Heart left ventricle (tissue), 16 donors: ENCODE data around the gene RNASE8. TPM values are rescaled to one million over a fixed set of nuclear protein-coding genes. Genes with fewer than 3 reads are reported as not detected.

Source experiments
- ATAC-seq, 4 donors: fragments of 200-7000 bp; cut with Tn5 transposase; one replicate each; pipeline ENCODE4 v1.9.1; 2020 to 2022; ENCODE audit warnings: moderate library complexity in 4 of 4, mild to moderate bottlenecking in 3 of 4, moderate number of reproducible peaks in 1 of 4
- DNase-seq, 5 donors: peaks; one replicate each; pipeline ENCODE4 v3.0.0-alpha.2; 2020
- H3K27ac ChIP-seq, 12 donors: fragments of 200-600 bp; sonication (generic) in 4 of 12; one replicate each; pipeline versions ENCODE4 v1.5.0 to v1.8.0; 2016 to 2022; ENCODE audit warnings: mild to moderate bottlenecking in 2 of 12
- H3K27me3 ChIP-seq, 9 donors: fragments of 200-600 bp; sonication (generic) in 2 of 9; one replicate each; pipeline versions ENCODE4 v1.5.1 to v1.8.0; 2016 to 2022; ENCODE audit warnings: mild to moderate bottlenecking in 3 of 9
- H3K36me3 ChIP-seq, 9 donors: fragments of 200-600 bp; sonication (generic) in 2 of 9; one replicate each; pipeline versions ENCODE4 v1.5.0 to v1.8.0; 2018 to 2022; ENCODE audit warnings: mild to moderate bottlenecking in 2 of 9
- H3K4me1 ChIP-seq, 12 donors: fragments of 200-600 bp; sonication (generic) in 4 of 12; one replicate each; pipeline versions ENCODE4 v1.5.0 to v1.8.0; 2016 to 2022; ENCODE audit warnings: mild to moderate bottlenecking in 3 of 12
- H3K4me3 ChIP-seq, 12 donors: fragments of 200-600 bp; sonication (generic) in 4 of 12; one replicate each; pipeline versions ENCODE4 v1.5.0 to v1.8.0; 2017 to 2022; ENCODE audit warnings: mild to moderate bottlenecking in 9 of 12, moderate library complexity in 4 of 12
- H3K9me3 ChIP-seq, 12 donors: fragments of 200-600 bp; sonication (generic) in 4 of 12; one replicate each; pipeline versions ENCODE4 v1.5.0 to v1.8.0; 2016 to 2022; ENCODE audit warnings: mild to moderate bottlenecking in 1 of 12
- POLR2A ChIP-seq, 2 donors: fragments of 450-650 bp; IDR thresholded peaks; one replicate each; pipeline ENCODE4 v1.6.1; 2017; ENCODE audit warnings: antibody characterized with exemption in 2 of 2, mild to moderate bottlenecking in 2 of 2, moderate library complexity in 2 of 2
- WGBS, 4 donors: extraction: QIAGEN DNeasy Blood & Tissue Kit in 2 of 4; methylation state at CpG; one replicate each; pipeline versions ENCODE4 v1.1.5 to v1.1.7; 2013 to 2018; 5-methylcytosine and 5-hydroxymethylcytosine counted together
- intact Hi-C, 10 donors: fragments of 100-400 bp; cut with DNase I; formaldehyde crosslinking; loops; one replicate each; pipeline versions ENCODE4 v1.11.1 to v1.14.2; 2022
- polyA plus RNA-seq, 2 donors: library from polyadenylated mRNA; stranded (reverse); fragments of 200-250 nt; gene quantifications; one replicate each; pipeline ENCODE4 v1.2.3, GENCODE V29; 2013
- total RNA-seq, 9 donors: library from RNA; depleted of rRNA in 2 of 9; stranded (reverse); fragments of >200 nt in 2 of 9; fragmentation: NEBNext Ultra II Directional in 3 of 9; extraction: Animal tissue kit (Norgen Biotek cat#: 25700) in 3 of 9; gene quantifications; one replicate each; pipeline versions ENCODE4 v1.1.0 to v1.2.4, GENCODE V29; 2016 to 2023
- TF ChIP-seq, protein P1 (sequence below), 12 donors: fragments of 200-600 bp; sonication (generic) in 4 of 12; IDR thresholded peaks; one replicate each; pipeline versions ENCODE4 v1.5.0 to v1.8.0; 2018 to 2022; ENCODE audit warnings: antibody characterized with exemption in 12 of 12, mild to moderate bottlenecking in 5 of 12
- donor health status: ischemic (EF 13 %, LVEDD 7.1; RV severe dilation, severe dysfunction).
- donor health status: healthy with polysubstance abuse.
- donor health status: DM: no; HTN: yes; CAD: no.
- donor health status: DM: no; HTN: no; CAD: no.
- donor health status: ischemic (EF 25% LVEDD 6.9; RV normal size, moderate dysfunction).
- donor health status: ischemic (EF 25% LVEDD 5.7; RV mildly dilated, moderate dysfunction).
- donor health status: healthy.
- donor health status: DM: yes; HTN: yes; CAD: no.
- donor health status: ischemic (EF 35%, LVEDD 5.7; RV mildly dilated, moderate dysfunction).
- donor health status: nonischemic (EF 11% LVEDD 7.7; RV severe dilation, severe dysfunction).
- donor health status: DM: yes; HTN: yes; CAD: no.
- donor health status: PGD.
- donor health status: ischemic (EF 29% LVEDD 5.4; RV normal size, mild dysfunction).
- donor health status: nonischemic (EF 23%, LVEDD 6.1; RV moderate dilation, normal function).

RNASE8 gene
- total and polyA plus RNA-seq, 11 donors = not detected

DNA sequence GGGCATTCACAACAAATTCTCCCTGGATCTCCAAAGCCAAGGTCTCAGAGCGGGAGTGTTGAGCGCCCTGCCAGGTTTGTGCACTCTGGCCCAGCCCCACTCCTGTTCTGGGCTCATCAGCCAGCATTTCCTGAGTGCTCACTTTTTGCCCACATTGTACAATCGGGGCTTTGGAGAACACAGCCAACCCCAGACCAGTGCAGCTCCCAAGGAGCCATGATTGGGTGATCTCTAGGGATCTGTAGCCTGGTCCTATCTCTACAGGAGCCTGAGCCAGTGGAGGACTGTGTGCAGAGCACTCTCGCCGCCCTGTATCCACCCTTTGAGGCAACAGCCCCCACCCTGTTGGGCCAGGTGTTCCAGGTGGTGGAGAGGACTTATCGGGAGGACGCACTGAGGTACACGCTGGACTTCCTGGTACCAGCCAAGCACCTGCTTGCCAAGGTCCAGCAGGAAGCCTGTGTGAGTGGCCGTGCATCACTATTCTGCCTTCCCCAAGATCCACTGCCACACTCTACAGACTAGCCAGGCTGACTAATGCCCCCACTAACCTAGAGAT is 15.2 kb downstream of the RNASE8 start:
- H3K27ac ChIP-seq = peak overlapping the region in 10 of 12 donors; percentile 87 to 99 (median 94)
- peaks cover 0 to 40% (median 28%) of the 10 kb centered on the region in 12 donors for H3K4me1 ChIP-seq
- H3K4me3 ChIP-seq = peak overlapping the region in 2 of 12 donors; percentile 77 to 85
- no peaks in the 10 kb centered on the region for H3K9me3 ChIP-seq
- TF ChIP-seq, protein P1, sequence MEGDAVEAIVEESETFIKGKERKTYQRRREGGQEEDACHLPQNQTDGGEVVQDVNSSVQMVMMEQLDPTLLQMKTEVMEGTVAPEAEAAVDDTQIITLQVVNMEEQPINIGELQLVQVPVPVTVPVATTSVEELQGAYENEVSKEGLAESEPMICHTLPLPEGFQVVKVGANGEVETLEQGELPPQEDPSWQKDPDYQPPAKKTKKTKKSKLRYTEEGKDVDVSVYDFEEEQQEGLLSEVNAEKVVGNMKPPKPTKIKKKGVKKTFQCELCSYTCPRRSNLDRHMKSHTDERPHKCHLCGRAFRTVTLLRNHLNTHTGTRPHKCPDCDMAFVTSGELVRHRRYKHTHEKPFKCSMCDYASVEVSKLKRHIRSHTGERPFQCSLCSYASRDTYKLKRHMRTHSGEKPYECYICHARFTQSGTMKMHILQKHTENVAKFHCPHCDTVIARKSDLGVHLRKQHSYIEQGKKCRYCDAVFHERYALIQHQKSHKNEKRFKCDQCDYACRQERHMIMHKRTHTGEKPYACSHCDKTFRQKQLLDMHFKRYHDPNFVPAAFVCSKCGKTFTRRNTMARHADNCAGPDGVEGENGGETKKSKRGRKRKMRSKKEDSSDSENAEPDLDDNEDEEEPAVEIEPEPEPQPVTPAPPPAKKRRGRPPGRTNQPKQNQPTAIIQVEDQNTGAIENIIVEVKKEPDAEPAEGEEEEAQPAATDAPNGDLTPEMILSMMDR (IDR thresholded peaks at IDR 0.05) = no peak
- no peak for TF ChIP-seq POLR2A (IDR thresholded peaks at IDR 0.05)
- ATAC-seq (no peak), DNase-seq (no peak)
- peaks cover 0 to 53% (median 46%) of the 10 kb centered on the region in 9 donors for H3K36me3 ChIP-seq
- 91 to 94% (median 93%) methylated on average over 6 to 9 of the region's 9 CpGs for WGBS, 4 donors
- intact Hi-C loops = loop anchor here in 1 of 10 donors (2.0 kb wide), 1 partner anchor 18 kb away; no protein-coding TSS in a partner anchor
- peaks cover 0 to 6% (median 0%) of the 10 kb centered on the region in 9 donors for H3K27me3 ChIP-seq

DNA sequence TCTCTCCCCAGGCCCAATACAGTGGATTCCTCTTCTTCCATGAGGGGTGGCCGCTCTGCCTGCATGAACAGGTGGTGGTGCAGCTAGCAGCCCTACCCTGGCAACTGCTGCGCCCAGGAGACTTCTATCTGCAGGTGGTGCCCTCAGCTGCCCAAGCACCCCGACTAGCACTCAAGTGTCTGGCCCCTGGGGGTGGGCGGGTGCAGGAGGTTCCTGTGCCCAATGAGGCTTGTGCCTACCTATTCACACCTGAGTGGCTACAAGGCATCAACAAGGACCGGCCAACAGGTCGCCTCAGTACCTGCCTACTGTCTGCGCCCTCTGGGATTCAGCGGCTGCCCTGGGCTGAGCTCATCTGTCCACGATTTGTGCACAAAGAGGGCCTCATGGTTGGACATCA is 16.3 kb downstream of the RNASE8 start:
- ATAC-seq (no peak), DNase-seq (no peak)
- TF ChIP-seq POLR2A (IDR thresholded peaks at IDR 0.05) = no peak
- TF ChIP-seq, protein P1 (IDR thresholded peaks at IDR 0.05) = no peak
- intact Hi-C loops = loop anchor here in 1 of 10 donors (2.0 kb wide), 1 partner anchor 17 kb away; no protein-coding TSS in a partner anchor
- Histone ChIP-seq H3K4me3 (no peak overlapping the region), H3K27ac (no peak overlapping the region), H3K9me3 (no peaks in the 10 kb centered on the region), H3K36me3 (peaks cover 0 to 64% (median 56%) of the 10 kb centered on the region in 9 donors), H3K4me1 (peaks cover 0 to 33% (median 22%) of the 10 kb centered on the region in 12 donors), H3K27me3 (peaks cover 0 to 3% (median 0%) of the 10 kb centered on the region in 9 donors)
- 90 to 100% (median 95%) methylated on average over 2 to 9 of the region's 9 CpGs for WGBS, 4 donors

DNA sequence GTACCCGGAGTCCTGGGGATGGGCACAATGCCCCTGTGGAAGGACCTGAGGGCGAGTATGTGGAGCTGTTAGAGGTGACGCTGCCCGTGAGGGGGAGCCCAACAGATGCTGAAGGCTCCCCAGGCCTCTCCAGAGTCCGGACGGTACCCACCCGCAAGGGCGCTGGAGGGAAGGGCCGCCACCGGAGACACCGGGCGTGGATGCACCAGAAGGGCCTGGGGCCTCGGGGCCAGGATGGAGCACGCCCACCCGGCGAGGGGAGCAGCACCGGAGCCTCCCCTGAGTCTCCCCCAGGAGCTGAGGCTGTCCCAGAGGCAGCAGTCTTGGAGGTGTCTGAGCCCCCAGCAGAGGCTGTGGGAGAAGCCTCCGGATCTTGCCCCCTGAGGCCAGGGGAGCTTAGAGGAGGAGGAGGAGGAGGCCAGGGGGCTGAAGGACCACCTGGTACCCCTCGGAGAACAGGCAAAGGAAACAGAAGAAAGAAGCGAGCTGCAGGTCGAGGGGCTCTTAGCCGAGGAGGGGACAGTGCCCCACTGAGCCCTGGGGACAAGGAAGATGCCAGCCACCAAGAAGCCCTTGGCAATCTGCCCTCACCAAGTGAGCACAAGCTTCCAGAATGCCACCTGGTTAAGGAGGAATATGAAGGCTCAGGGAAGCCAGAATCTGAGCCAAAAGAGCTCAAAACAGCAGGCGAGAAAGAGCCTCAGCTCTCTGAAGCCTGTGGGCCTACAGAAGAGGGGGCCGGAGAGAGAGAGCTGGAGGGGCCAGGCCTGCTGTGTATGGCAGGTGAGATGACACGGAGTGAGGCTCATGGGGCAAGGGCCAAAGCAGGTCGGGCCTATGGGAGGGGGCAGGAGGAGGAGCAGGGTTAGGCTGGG is 17.0 kb downstream of the RNASE8 start:
- H3K27ac ChIP-seq = no peak overlapping the region
- DNase-seq = no peak
- no peak for ATAC-seq

More for the DNA sequence above, 17.0 kb downstream of the RNASE8 start:
- TF ChIP-seq, protein P1 (IDR thresholded peaks at IDR 0.05) = no peak
- TF ChIP-seq POLR2A (IDR thresholded peaks at IDR 0.05) = no peak
- Histone ChIP-seq H3K27me3 (no peaks in the 10 kb centered on the region), H3K9me3 (no peaks in the 10 kb centered on the region), H3K36me3 (peaks cover 0 to 71% (median 64%) of the 10 kb centered on the region in 9 donors), H3K4me1 (peaks cover 0 to 26% (median 16%) of the 10 kb centered on the region in 12 donors), H3K4me3 (no peak overlapping the region)
- intact Hi-C loops = no loop called here
- 87 to 93% (median 91%) methylated on average over 25 to 26 of the region's 26 CpGs for WGBS, 4 donors
